Liver (tissue), 9 donors: ENCODE data around the gene PRR9. TPM values are rescaled to one million over a fixed set of nuclear protein-coding genes. Genes with fewer than 3 reads are reported as not detected.
"Not testable (repeated sequence)": the region's sequence is repeated elsewhere in the genome, so short reads cannot be mapped to it uniquely, and the experiment has no call there.

ENCODE experiments used
- DNase-seq: peaks from one replicate; pipeline ENCODE4 v3.0.0-alpha.2; 2017; ENCODE audit warnings: low spot score
- H3K27ac ChIP-seq, 2 donors: one replicate each; pipeline ENCODE4 v1.7.0; 2013; ENCODE audit warnings: inconsistent platforms in 2 of 2, low read length in 2 of 2, control low read depth in 1 of 2, low read depth in 1 of 2, mild to moderate bottlenecking in 1 of 2
- H3K27me3 ChIP-seq, 4 donors: one replicate each; pipeline versions ENCODE4 v1.6.1 to v1.7.0; 2013; ENCODE audit warnings: low read length in 3 of 4, inconsistent platforms in 1 of 4, mild to moderate bottlenecking in 1 of 4, moderate library complexity in 1 of 4; ENCODE audit not compliant: control insufficient read depth in 4 of 4, insufficient read depth in 4 of 4
- H3K36me3 ChIP-seq, 4 donors: one replicate each; pipeline versions ENCODE4 v1.6.1 to v1.7.0; 2013; ENCODE audit warnings: low read length in 3 of 4, mild to moderate bottlenecking in 3 of 4, low read depth in 1 of 4, moderate library complexity in 1 of 4; ENCODE audit not compliant: control insufficient read depth in 4 of 4, insufficient read depth in 3 of 4
- H3K4me1 ChIP-seq, 4 donors: one replicate each; pipeline versions ENCODE4 v1.6.1 to v1.7.0; 2013; ENCODE audit warnings: low read length in 3 of 4, mild to moderate bottlenecking in 3 of 4, moderate library complexity in 1 of 4; ENCODE audit not compliant: control insufficient read depth in 4 of 4, insufficient read depth in 4 of 4
- H3K4me3 ChIP-seq, 3 donors: one replicate each; pipeline versions ENCODE4 v1.6.1 to v1.7.0; 2013; ENCODE audit warnings: low read length in 3 of 3, control low read depth in 1 of 3, low read depth in 1 of 3, mild to moderate bottlenecking in 1 of 3
- H3K9ac ChIP-seq, 2 donors: one replicate each; pipeline ENCODE4 v1.7.0; 2013; ENCODE audit warnings: low read length in 2 of 2, mild to moderate bottlenecking in 2 of 2, moderate library complexity in 2 of 2, control low read depth in 1 of 2, low read depth in 1 of 2
- H3K9me3 ChIP-seq, 4 donors: one replicate each; pipeline versions ENCODE4 v1.6.1 to v1.7.0; 2013; ENCODE audit warnings: low read length in 3 of 4; ENCODE audit not compliant: control insufficient read depth in 4 of 4
- ATF3 ChIP-seq: IDR thresholded peaks from 2 replicates; pipeline ENCODE4 v1.6.1; 2016; ENCODE audit warnings: antibody characterized with exemption
- EGR1 ChIP-seq, 2 donors: IDR thresholded peaks; 2 replicates each; pipeline ENCODE4 v1.6.1; 2016 to 2018; ENCODE audit warnings: antibody characterized with exemption in 2 of 2, low read depth in 2 of 2
- FOXA1 ChIP-seq: IDR thresholded peaks from 2 replicates; pipeline ENCODE4 v1.6.1; 2016; ENCODE audit warnings: antibody characterized with exemption
- FOXA2 ChIP-seq: IDR thresholded peaks from 2 replicates; pipeline ENCODE4 v1.6.1; 2016; ENCODE audit warnings: antibody characterized with exemption
- HNF4A ChIP-seq, 2 donors: conservative IDR thresholded peaks; 2 replicates each; pipeline ENCODE4 v1.6.1; 2016; ENCODE audit warnings: antibody characterized with exemption in 2 of 2, mild to moderate bottlenecking in 2 of 2
- HNF4G ChIP-seq: IDR thresholded peaks from 2 replicates; pipeline ENCODE4 v1.6.1; 2016; ENCODE audit warnings: antibody characterized with exemption
- JUND ChIP-seq, 2 donors: IDR thresholded peaks; 2 replicates each; pipeline ENCODE4 v1.6.1; 2016; ENCODE audit warnings: antibody characterized with exemption in 2 of 2
- NR2F2 ChIP-seq: IDR thresholded peaks from 2 replicates; pipeline ENCODE4 v1.6.1; 2016; ENCODE audit warnings: antibody characterized with exemption
- RAD21 ChIP-seq, 2 donors: IDR thresholded peaks; 2 replicates each; pipeline ENCODE4 v1.6.1; 2016; ENCODE audit warnings: antibody characterized with exemption in 2 of 2, mild to moderate bottlenecking in 2 of 2
- REST ChIP-seq: IDR thresholded peaks from 2 replicates; pipeline ENCODE4 v1.6.1; 2016; ENCODE audit warnings: antibody characterized with exemption, mild to moderate bottlenecking
- RXRA ChIP-seq, 2 donors: IDR thresholded peaks; 2 replicates each; pipeline ENCODE4 v1.6.1; 2017 to 2018; ENCODE audit warnings: antibody characterized with exemption in 2 of 2, mild to moderate bottlenecking in 1 of 2
- TAF1 ChIP-seq: conservative IDR thresholded peaks from 2 replicates; pipeline ENCODE4 v1.6.1; 2016; ENCODE audit warnings: antibody characterized with exemption, mild to moderate bottlenecking
- YY1 ChIP-seq: IDR thresholded peaks from 2 replicates; pipeline ENCODE4 v1.6.1; 2016; ENCODE audit warnings: antibody characterized with exemption, mild to moderate bottlenecking
- ZBTB33 ChIP-seq: IDR thresholded peaks from 2 replicates; pipeline ENCODE4 v1.6.1; 2016; ENCODE audit warnings: antibody characterized with exemption
- WGBS: extraction: QIAGEN DNeasy Blood & Tissue Kit; methylation state at CpG from one replicate; pipeline ENCODE4 v1.1.7; 2013; 5-methylcytosine and 5-hydroxymethylcytosine counted together
- polyA plus RNA-seq, 2 donors: library from polyadenylated mRNA; stranded (reverse) in 1 of 2; unstranded in 1 of 2; fragments of 200-250 nt in 1 of 2; fragments of >200 nt in 1 of 2; fragmentation: Nextera tagmentation in 1 of 2; extraction: Ambion mirVana in 1 of 2; gene quantifications; one replicate each; pipeline versions ENCODE4 v1.2.1 to v1.2.3, GENCODE V29; 2013 to 2015
- total RNA-seq, 2 donors: library from RNA; depleted of rRNA; stranded (reverse); fragments of >200 nt; gene quantifications; one replicate each; pipeline ENCODE4 v1.2.3, GENCODE V29; 2014
- TF ChIP-seq, protein P1 (sequence below): fragments of 150-350 bp; IDR thresholded peaks from 2 replicates; pipeline ENCODE4 v1.5.1; 2017; ENCODE audit warnings: improper control_type of control experiment, low read depth, low read length; ENCODE audit not compliant: missing input control
- TF ChIP-seq, protein P2 (sequence below): IDR thresholded peaks from 2 replicates; pipeline ENCODE4 v1.6.1; 2016; ENCODE audit warnings: antibody characterized with exemption
- donor health status: healthy.
- donor health status: healthy.
- donor health status: healthy.
- donor health status: healthy.
- donor health status: healthy.

Gene PRR9
- total and polyA plus RNA-seq, 4 donors, result not detected

- WGBS, result 42% methylated on average over 16 of the region's 16 CpGs
- H3K4me3 ChIP-seq, H3K36me3 ChIP-seq, H3K27me3 ChIP-seq, H3K9ac ChIP-seq, H3K9me3 ChIP-seq, H3K4me1 ChIP-seq, H3K27ac ChIP-seq: not testable (repeated sequence)
- TF ChIP-seq, protein P1, sequence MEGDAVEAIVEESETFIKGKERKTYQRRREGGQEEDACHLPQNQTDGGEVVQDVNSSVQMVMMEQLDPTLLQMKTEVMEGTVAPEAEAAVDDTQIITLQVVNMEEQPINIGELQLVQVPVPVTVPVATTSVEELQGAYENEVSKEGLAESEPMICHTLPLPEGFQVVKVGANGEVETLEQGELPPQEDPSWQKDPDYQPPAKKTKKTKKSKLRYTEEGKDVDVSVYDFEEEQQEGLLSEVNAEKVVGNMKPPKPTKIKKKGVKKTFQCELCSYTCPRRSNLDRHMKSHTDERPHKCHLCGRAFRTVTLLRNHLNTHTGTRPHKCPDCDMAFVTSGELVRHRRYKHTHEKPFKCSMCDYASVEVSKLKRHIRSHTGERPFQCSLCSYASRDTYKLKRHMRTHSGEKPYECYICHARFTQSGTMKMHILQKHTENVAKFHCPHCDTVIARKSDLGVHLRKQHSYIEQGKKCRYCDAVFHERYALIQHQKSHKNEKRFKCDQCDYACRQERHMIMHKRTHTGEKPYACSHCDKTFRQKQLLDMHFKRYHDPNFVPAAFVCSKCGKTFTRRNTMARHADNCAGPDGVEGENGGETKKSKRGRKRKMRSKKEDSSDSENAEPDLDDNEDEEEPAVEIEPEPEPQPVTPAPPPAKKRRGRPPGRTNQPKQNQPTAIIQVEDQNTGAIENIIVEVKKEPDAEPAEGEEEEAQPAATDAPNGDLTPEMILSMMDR, result peak; percentile 59
- TF ChIP-seq RAD21 (IDR thresholded peaks at IDR 0.05), result peak; percentile 70 to 76
- peak; percentile 49 for DNase-seq
Observed at GRCh38 chr1:153223040-153223891, 5.9 kb downstream of the PRR9 start.

DNA sequence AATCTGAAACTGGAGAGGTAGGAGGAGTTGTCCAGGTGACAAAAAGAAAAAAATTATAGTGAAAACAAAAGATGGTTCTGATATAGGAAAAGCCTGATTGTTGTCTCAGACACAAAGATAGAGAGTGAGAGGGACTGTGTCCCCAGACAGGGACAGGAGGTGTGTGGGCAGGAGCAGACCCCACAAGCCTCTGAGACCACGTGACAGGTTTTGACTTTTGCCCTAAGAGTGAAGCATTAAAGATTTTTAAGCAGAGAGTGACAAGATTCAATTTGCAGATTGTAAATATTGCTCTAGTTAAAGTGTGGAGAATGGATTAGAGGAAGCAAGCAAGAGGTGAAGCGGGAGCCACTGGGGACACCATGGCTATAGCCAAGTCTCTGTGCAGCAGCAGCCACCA is 10.4 kb downstream of the PRR9 start:
- TF ChIP-seq NR2F2 (no peak), JUND (IDR thresholded peaks at IDR 0.05) (no peak), RAD21 (IDR thresholded peaks at IDR 0.05) (no peak), ZBTB33 (no peak), FOXA2 (no peak), YY1 (no peak), HNF4A (conservative IDR thresholded peaks at IDR 0.05) (no peak), FOXA1 (no peak), TAF1 (no peak), REST (no peak), RXRA (IDR thresholded peaks at IDR 0.05) (no peak), HNF4G (no peak), EGR1 (IDR thresholded peaks at IDR 0.05; ENCODE audit: low read depth in 2 of 2) (no peak), ATF3 (no peak)
- TF ChIP-seq, protein P2, sequence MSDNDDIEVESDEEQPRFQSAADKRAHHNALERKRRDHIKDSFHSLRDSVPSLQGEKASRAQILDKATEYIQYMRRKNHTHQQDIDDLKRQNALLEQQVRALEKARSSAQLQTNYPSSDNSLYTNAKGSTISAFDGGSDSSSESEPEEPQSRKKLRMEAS, result no peak
- DNase-seq, result no peak
- no peak overlapping the region for H3K9ac ChIP-seq
- H3K4me3 ChIP-seq, result no peak overlapping the region
- H3K27ac ChIP-seq, result no peak overlapping the region
- H3K9me3 ChIP-seq, result no peaks in the 10 kb centered on the region
- H3K4me1 ChIP-seq, result no peaks in the 10 kb centered on the region
- peaks cover 0 to 2% (median under 1%) of the 10 kb centered on the region in 4 donors for H3K27me3 ChIP-seq
- no peaks in the 10 kb centered on the region for H3K36me3 ChIP-seq
- WGBS, result 54% methylated on average over 2 of the region's 2 CpGs
